SKM-1 treated with dmso at 0.1 percent for 144 hours (cell line): ENCODE measurements around the gene MGLL.

Experiments
- DNase-seq: peaks from one replicate; lab custom pipeline; 2025; ENCODE audit not compliant: unreplicated experiment; lab: John Stamatoyannopoulos, UW

The MGLL gene

DNA sequence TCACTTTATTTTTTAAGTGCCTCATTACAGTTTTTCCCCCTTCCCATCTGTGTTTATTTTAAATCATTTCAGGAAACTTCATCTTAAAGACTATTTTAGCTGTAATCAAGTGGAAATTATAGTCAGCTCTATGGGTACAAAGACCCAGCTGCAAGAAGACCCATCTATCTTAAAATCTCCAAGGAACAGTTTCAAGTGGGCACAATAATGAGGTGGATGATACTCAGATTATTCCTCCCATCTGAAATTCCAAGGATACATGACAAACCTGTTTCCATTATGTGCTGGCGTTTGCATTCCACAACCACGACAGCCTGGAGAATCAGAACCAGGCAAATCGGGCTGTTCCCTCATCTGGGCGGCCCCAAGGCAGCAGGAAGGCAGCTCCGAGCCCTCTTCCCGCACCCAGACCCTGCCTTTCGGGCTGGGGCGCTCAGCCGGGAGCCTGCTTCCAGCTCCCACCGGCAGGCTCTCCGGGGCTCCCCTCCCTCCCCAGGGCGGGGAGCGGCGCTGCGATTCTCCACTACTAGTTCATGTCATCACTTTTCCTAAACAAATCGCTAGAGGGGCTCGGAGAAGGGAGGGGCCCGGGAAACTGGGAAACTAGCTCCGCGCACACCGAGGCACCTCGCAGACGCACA, at the start of gene MGLL:
Gene MGLL (minus strand): TSS at position 475 of the 641 bp plus-strand sequence. CDS start 197 bp downstream, at position 278.
- no peak for DNase-seq

DNA sequence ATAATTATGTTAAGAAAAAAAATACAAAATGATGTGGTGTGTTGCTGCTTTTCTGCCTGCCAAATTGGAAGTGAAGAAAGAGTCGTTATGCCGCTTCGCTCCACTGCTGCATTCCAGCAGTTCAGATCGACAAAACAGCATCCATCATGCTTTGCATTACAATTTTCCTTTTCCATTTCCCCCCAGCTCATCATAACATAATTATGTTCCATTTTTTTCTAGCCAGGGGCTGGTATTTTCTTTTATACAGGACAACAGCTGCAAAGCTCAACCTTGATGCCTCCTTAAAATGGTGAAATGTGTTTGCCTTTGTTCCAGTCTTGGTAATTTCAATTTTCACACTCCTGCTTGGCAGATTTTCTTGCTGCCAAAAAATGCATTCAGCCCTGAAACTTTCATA, 47.8 kb upstream of the MGLL start:
- DNase-seq = no peak

- DNase-seq = no peak
Measured at GRCh38 chr3:127867986-127868385, 45.7 kb upstream of the MGLL start.

DNA sequence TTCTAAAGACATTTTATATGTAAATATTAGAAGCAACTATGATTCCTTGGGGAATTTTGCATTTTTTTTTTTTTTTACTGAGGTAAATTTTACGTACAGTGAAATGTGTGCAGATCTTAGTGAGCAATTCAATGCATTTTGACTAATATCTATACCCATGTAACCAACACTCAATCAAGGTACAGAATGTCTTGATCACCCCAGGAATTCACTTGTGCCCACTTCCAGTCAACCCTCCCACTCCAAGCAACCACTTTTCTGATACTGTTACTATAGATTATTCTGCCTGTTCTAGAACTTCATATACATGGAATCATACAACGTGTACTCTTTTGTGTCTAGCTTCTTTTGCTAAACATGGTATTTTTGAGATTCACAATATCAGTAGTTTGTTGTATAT, 45.1 kb upstream of the MGLL start:
- DNase-seq = no peak

- no peak for DNase-seq
Measured at GRCh38 chr3:127865941-127866340, 43.6 kb upstream of the MGLL start.

- DNase-seq = no peak
Measured at GRCh38 chr3:127860211-127860696, 37.9 kb upstream of the MGLL start.

DNA sequence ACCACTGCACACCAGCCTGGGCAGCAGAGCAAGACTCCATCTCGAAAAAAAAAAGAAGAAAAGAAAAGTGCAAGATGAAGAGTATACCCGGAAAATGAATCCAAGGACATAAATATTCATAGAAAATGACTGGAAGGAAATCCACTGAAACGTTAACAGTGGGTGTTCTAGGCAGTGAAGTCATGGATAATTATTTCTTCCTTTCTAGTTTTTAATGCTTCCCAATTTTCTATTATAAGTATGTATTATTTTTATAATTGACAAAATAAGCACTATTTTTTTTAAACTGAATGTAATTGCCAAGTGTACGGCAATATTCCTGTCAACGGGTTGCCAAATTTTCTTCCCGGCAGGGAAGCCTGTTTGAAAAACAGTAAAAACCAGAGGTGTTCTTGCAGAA, 37.4 kb upstream of the MGLL start:
- DNase-seq = no peak

GRCh38 chr3:127858937-127859336, 36.6 kb upstream of the MGLL start:
- no peak for DNase-seq

DNA sequence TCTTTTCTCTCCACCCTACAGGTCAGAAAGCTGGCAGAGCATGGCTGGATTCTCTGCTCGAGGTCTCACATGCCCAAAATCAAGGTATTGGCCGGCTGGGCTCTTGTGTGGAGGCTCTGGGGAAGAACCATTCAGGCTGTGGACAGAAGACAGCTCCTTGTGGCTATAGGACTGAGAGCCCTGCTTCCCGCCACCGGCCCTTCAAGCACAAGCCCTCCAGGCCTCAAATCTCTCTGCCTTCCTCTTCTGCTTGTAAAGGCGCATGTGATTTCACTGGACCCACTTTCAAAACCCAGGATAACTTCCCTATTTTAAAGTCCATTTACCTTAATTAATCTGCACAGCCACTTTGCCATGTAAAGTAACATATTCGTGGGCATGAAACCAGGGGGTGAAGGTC, 36.2 kb upstream of the MGLL start:
- DNase-seq = no peak

- no peak for DNase-seq
Measured at GRCh38 chr3:127857333-127857732, 35.0 kb upstream of the MGLL start.

DNA sequence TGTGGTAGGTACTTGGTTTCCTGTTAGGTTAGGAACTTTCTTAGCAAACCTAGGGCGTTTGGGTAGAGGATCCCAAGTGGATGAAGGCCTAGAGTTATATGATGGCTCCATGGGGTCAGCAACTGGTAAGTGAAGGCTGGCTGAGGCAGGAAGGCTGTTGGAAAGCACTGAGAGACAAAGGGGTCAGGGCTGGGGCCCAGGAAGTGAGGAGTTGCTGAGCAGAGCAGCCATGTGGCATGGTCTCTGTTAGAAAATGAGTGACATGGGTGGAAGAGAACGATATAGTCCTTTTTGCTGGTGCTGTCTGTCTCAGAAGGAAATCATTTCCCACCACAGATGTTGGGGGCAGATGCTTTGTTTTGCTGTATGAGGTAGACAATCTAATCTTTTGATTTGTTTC, 34.5 kb upstream of the MGLL start:
- DNase-seq = no peak

GRCh38 chr3:127855246-127855645, 32.9 kb upstream of the MGLL start:
- DNase-seq = no peak

DNA sequence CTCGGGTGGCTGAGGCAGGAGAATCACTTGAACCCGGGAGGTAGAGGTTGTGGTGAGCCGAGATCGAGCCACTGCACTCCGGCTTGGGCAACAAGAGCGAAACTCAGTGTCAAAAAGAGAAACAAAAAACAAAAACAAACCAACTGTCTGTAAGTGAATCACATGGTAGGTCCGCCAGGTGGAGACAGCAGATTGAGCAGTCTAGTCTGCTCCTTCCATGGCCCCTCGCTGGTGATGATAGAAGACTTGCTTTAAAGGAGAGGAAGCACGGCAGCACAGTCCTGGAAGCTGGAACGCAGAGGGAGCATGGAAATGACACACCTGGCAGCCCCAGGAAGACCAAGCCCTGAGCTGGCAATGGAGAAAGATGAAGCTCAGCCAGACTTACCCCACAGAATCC, 31.4 kb upstream of the MGLL start:
- DNase-seq = no peak

DNA sequence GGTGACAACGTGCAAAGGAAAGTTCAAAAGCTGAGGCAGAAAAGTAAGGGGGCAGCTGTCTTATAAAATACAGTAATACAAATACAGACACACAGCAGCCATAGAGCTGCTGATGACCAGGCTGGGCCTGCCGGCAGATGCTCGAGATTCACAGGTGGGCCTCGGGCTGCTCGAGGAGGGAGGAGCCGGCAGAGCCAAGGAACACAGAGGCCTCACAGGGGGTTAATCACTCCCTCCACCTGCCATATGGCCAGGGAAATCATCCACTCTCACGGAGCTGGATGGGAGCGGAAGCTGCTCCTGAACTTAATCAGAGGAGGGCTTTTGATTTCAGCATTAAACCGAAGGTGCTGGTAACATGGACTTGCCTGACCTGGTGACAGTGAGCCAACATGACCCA, 29.6 kb upstream of the MGLL start:
- DNase-seq = no peak

DNA sequence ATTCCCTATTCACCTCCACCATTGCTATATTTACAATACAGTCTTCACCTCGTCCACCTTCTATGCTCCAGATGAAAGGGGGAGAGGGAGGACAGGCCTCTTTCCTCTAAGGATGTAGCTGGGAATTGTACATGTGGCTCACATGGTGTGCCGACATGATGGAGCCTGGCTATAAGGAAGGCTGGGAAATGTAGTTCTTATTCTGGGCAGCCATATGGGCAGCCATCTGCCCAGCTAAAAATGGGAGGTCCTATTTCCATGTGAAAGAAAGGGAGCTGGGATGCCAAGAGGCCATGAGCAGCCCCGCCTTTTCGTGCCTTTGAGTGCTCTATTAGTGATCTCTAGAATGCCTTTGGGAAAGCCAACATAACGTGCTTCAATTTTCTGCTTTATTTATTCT, 27.1 kb upstream of the MGLL start:
- no peak for DNase-seq

DNA sequence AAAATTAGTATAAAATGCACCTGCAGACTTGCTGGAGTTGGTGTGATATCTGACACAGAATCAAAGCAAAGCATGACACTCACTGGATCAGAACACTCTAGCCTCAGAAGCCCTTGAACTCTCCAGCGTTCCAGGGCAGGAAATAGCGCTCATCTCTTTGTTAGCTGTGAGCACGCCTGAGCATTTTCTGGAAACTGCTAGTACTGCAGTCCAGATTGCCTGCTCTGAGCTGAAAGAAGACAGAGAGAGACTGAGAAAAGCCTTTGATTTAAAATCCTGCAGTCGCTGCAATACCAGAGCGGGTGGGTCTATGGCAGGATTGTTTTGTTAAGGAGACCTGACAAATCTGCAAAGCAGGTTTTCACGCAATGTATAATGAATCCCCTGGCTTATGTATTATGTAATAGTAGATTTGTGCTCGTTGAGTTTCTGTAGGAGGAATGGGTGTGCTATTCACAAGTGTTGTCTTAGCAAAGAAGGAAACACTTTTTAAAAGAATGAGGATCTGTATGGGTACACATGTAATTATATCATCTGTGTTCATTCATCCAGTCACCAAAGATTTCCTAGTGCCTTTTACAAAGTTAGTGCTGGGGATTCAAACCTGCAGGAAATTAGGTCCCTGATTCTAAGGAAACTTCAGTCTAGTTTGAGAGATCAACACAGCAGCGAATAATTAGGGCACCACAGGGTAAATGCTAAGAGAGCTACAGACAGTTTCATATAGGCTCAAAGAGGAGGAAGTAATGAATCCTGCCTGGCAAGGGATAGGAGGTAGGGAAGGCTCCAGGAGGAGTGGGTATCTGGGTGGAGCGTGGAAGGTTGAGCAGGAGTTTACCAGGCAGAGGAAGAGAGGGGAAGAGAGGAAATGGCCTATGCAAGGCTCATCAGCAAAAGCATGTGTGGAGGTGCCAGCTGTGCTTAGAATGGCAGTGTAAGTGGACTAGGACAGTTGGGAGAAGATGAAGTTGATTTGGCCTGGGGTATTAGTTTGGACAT, 26.1 kb upstream of the MGLL start:
- DNase-seq = no peak

- no peak for DNase-seq
Measured at GRCh38 chr3:127847236-127847720, 25.0 kb upstream of the MGLL start.

DNA sequence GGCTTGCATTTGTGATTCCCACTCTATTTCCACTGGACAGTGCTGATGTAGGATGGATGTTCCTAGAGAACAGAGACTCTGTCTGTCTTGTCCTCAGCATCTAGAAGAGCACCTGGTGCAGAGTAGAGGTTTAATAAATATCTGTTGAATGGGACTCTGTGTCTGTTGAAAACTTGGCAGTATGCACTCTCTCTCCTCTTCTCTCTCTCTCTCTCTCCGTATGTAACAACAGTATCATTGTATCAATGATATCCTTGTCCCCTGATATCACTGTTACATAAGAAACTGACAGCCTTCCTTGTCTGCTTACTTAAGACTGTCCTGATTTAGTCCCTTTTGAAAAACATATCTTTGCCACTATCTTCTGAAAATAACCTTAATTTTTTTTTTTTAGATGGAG, 24.3 kb upstream of the MGLL start:
- DNase-seq = no peak

- DNase-seq = no peak
Measured at GRCh38 chr3:127844326-127844942, 22.1 kb upstream of the MGLL start.

GRCh38 chr3:127840671-127841070, 18.4 kb upstream of the MGLL start:
- DNase-seq = no peak

DNA sequence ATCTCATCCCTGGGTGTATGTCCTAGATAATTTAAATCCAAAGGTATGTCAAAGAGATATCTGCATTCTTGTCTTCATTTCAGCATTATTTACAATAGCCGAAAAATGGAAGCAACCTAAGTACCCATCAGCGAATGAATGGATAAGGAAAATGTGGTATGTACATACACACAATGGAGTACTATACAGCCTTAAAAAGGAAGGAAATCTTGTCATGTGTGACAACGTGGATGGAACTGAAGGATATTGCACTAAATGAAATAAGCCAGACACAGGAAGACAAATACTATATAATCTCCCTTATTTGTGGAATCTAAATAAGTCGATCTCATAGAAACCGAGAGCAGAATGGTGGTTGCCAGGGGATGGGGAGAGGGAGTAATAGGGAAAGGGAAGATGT, 16.8 kb upstream of the MGLL start:
- no peak for DNase-seq
